NCI-H2196 treated with DMSO at 0.1 percent for 48 hours (cell line): ENCODE measurements around the gene CXCR5.

Experiments used
- DNase-seq: peaks from one replicate; lab custom pipeline; 2025; ENCODE audit not compliant: unreplicated experiment; lab: John Stamatoyannopoulos, UW

Gene CXCR5

GRCh38 chr11:118873804-118874203 is 9.9 kb upstream of the CXCR5 start:
- DNase-seq = no peak

- DNase-seq = no peak
Observed at GRCh38 chr11:118876286-118876685, 7.4 kb upstream of the CXCR5 start.

- DNase-seq = no peak
Observed at GRCh38 chr11:118877487-118878162, 6.1 kb upstream of the CXCR5 start.

GRCh38 chr11:118878163-118878563 is 5.5 kb upstream of the CXCR5 start:
- no peak for DNase-seq

- no peak for DNase-seq
Observed at GRCh38 chr11:118881228-118881627, 2.5 kb upstream of the CXCR5 start.

GRCh38 chr11:118882491-118882890 is 1.2 kb upstream of the CXCR5 start:
- no peak for DNase-seq

GRCh38 chr11:118883004-118883367 is 706 bp upstream of the CXCR5 start:
- DNase-seq = no peak

- no peak for DNase-seq
Observed at GRCh38 chr11:118884875-118885274, 1.2 kb downstream of the CXCR5 start.

- no peak for DNase-seq
Observed at GRCh38 chr11:118885319-118885718, 1.6 kb downstream of the CXCR5 start.

GRCh38 chr11:118885831-118886565 is 2.3 kb downstream of the CXCR5 start:
- DNase-seq = no peak

GRCh38 chr11:118886681-118887111 is 3.0 kb downstream of the CXCR5 start:
- no peak for DNase-seq

- no peak for DNase-seq
Observed at GRCh38 chr11:118887206-118887605, 3.5 kb downstream of the CXCR5 start.

GRCh38 chr11:118888398-118888797 is 4.7 kb downstream of the CXCR5 start:
- DNase-seq = no peak

- DNase-seq = no peak
Observed at GRCh38 chr11:118889797-118890196, 6.1 kb downstream of the CXCR5 start.

GRCh38 chr11:118892514-118892913 is 8.8 kb downstream of the CXCR5 start:
- DNase-seq = peak; percentile 73

GRCh38 chr11:118892964-118893363 is 9.3 kb downstream of the CXCR5 start:
- DNase-seq = no peak

GRCh38 chr11:118893662-118894061 is 10.0 kb downstream of the CXCR5 start:
- no peak for DNase-seq

GRCh38 chr11:118894192-118894591 is 10.5 kb downstream of the CXCR5 start:
- no peak for DNase-seq

- no peak for DNase-seq
Observed at GRCh38 chr11:118895093-118896039, 11.7 kb downstream of the CXCR5 start.

GRCh38 chr11:118896472-118896913 is 12.8 kb downstream of the CXCR5 start:
- no peak for DNase-seq

- no peak for DNase-seq
Observed at GRCh38 chr11:118896921-118897591, 13.4 kb downstream of the CXCR5 start.
